Endothelial cell (in vitro differentiated cells): ENCODE data around the gene MBNL2. TPM values are rescaled to one million over a fixed set of nuclear protein-coding genes. Genes with fewer than 3 reads are reported as not detected.

ENCODE experiments used
- DNase-seq: peaks from one replicate; pipeline ENCODE4 v3.0.0; 2021; ENCODE audit warnings: low spot score
- H3K27ac Mint-ChIP-seq: one replicate; pipeline ENCODE4 v1.8.0; 2021; ENCODE audit warnings: mixed read lengths, inconsistent platforms; ENCODE audit not compliant: unreplicated experiment
- H3K27me3 Mint-ChIP-seq: one replicate; pipeline ENCODE4 v1.8.0; 2021; ENCODE audit warnings: mild to moderate bottlenecking, moderate library complexity, mixed read lengths, inconsistent platforms; ENCODE audit not compliant: unreplicated experiment
- H3K36me3 Mint-ChIP-seq: one replicate; pipeline ENCODE4 v1.8.0; 2021; ENCODE audit warnings: mild to moderate bottlenecking, low read depth, mixed read lengths, inconsistent platforms; ENCODE audit not compliant: unreplicated experiment
- H3K4me1 Mint-ChIP-seq: one replicate; pipeline ENCODE4 v1.8.0; 2021; ENCODE audit warnings: mild to moderate bottlenecking, mixed read lengths, inconsistent platforms; ENCODE audit not compliant: unreplicated experiment
- H3K4me3 Mint-ChIP-seq: one replicate; pipeline ENCODE4 v1.8.0; 2021; ENCODE audit warnings: mild to moderate bottlenecking, mixed read lengths, inconsistent platforms; ENCODE audit not compliant: unreplicated experiment
- H3K9me3 Mint-ChIP-seq: one replicate; pipeline ENCODE4 v1.8.0; 2021; ENCODE audit warnings: mixed read lengths, inconsistent platforms; ENCODE audit not compliant: unreplicated experiment
- CTCF ChIP-seq: fragments of 200-600 bp; sonication (generic); IDR thresholded peaks from one replicate; pipeline ENCODE4 v1.5.0; 2021; ENCODE audit warnings: antibody characterized with exemption; ENCODE audit not compliant: unreplicated experiment
- total RNA-seq: library from RNA; stranded (reverse); fragmentation: NEBNext Ultra II Directional; extraction: Animal tissue kit (Norgen Biotek cat#: 25700); gene quantifications from one replicate; pipeline ENCODE4 v1.2.1, GENCODE V29; 2021; ENCODE audit not compliant: unreplicated experiment

MBNL2 gene
- total RNA-seq, 1 donor from 2014 or later: 137 TPM

- TF ChIP-seq CTCF: no peak
- Mint-ChIP-seq H3K4me1 (peaks cover 24% of the 10 kb centered on the region), H3K36me3 (peaks cover 21% of the 10 kb centered on the region), H3K9me3 (no peaks in the 10 kb centered on the region), H3K4me3 (no peak overlapping the region), H3K27ac (no peak overlapping the region), H3K27me3 (peaks cover 4% of the 10 kb centered on the region)
- no peak for DNase-seq
These were observed 66.4 kb downstream of the MBNL2 start for GRCh38 chr13:97288486-97288900.

- peaks cover 24% of the 10 kb centered on the region for H3K4me1 Mint-ChIP-seq
- H3K9me3 Mint-ChIP-seq: no peaks in the 10 kb centered on the region
- no peak overlapping the region for H3K27ac Mint-ChIP-seq
- no peak for DNase-seq
- H3K36me3 Mint-ChIP-seq: peaks cover 19% of the 10 kb centered on the region
- H3K27me3 Mint-ChIP-seq: peaks cover 6% of the 10 kb centered on the region
- no peak overlapping the region for H3K4me3 Mint-ChIP-seq
- TF ChIP-seq CTCF: no peak
These were observed 67.6 kb downstream of the MBNL2 start for GRCh38 chr13:97289514-97290298.

- peaks cover 22% of the 10 kb centered on the region for H3K4me1 Mint-ChIP-seq
- peak overlapping the region; percentile 82 for H3K27ac Mint-ChIP-seq
- no peaks in the 10 kb centered on the region for H3K9me3 Mint-ChIP-seq
- DNase-seq: no peak
- H3K4me3 Mint-ChIP-seq: no peak overlapping the region
- H3K27me3 Mint-ChIP-seq: peaks cover 5% of the 10 kb centered on the region
- peaks cover 34% of the 10 kb centered on the region for H3K36me3 Mint-ChIP-seq
- TF ChIP-seq CTCF: no peak
These were observed 73.4 kb downstream of the MBNL2 start for GRCh38 chr13:97295283-97296182.

- H3K9me3 Mint-ChIP-seq: no peaks in the 10 kb centered on the region
- H3K27ac Mint-ChIP-seq: no peak overlapping the region
- peaks cover 29% of the 10 kb centered on the region for H3K36me3 Mint-ChIP-seq
- TF ChIP-seq CTCF: no peak
- H3K4me3 Mint-ChIP-seq: no peak overlapping the region
- no peak for DNase-seq
- H3K4me1 Mint-ChIP-seq: peaks cover 18% of the 10 kb centered on the region
- H3K27me3 Mint-ChIP-seq: peaks cover 5% of the 10 kb centered on the region
These were observed 74.6 kb downstream of the MBNL2 start for GRCh38 chr13:97296740-97297139.
